K562 (cell line): ENCODE measurements around the gene PLD1. TPM values are rescaled to one million over a fixed set of nuclear protein-coding genes. Genes with fewer than 3 reads are reported as not detected.

Experiments used
- ATAC-seq: fragments of 200-7000 bp; cut with Tn5 transposase; 3 replicates; pipeline ENCODE4 v1.9.1; 2020; ENCODE audit warnings: moderate library complexity
- BruUV-seq: library from RNA; stranded (reverse); fragments of 400-500 nt; replicated peaks from 2 replicates; lab custom pipeline; 2021; lab: Mats Ljungman, UMichigan
- CTCF ChIA-PET: fragments of 300-600 bp; formaldehyde crosslinking; extraction: SDS; loops from one replicate; lab custom pipeline; 2021; ENCODE audit warnings: low intra/inter-chr PET ratio; lab: Yijun Ruan, JAX
- POLR2A ChIA-PET: fragments of 300-600, 350-650 bp; sonication (Branson Sonifier 250); formaldehyde crosslinking; extraction: SDS; loops from one replicate; lab custom pipeline; 2021; ENCODE audit warnings: antibody characterized with exemption, inconsistent platforms; lab: Yijun Ruan, JAX
- DNase-seq, 4 experiments: peaks; one replicate each; pipeline versions ENCODE4 v3.0.0 to v3.0.0-alpha.2; 2011 to 2018; ENCODE audit warnings: low spot score in 3 of 4, mixed read lengths in 3 of 4; ENCODE audit errors: extremely low read depth in 1 of 4
- FAIRE-seq: peaks from 2 replicates; lab custom pipeline; 2011; peaks lifted over from hg19 to GRCh38; lab: Jason Lieb, UNC
- H2AFZ ChIP-seq: 2 replicates; pipeline ENCODE4 v1.6.0; 2011; ENCODE audit warnings: low read depth, low read length, control low read depth, inconsistent platforms
- H3K27ac ChIP-seq: fragments of 200-600 bp; 3 replicates; pipeline ENCODE4 v1.8.0; 2011; ENCODE audit warnings: low read depth, mild to moderate bottlenecking, control low read depth, inconsistent platforms, low read length, moderate library complexity, mixed read lengths; ENCODE audit errors: extremely low read depth
- H3K27me3 ChIP-seq, 2 experiments: fragments of 300-600 bp in 1 of 2; 2 replicates in 1 of 2; 3 replicates in 1 of 2; pipeline versions ENCODE4 v1.6.0 to v1.8.0; 2011; ENCODE audit warnings: inconsistent platforms in 2 of 2, low read length in 2 of 2, mild to moderate bottlenecking in 1 of 2, mixed read lengths in 1 of 2, moderate library complexity in 1 of 2; ENCODE audit not compliant: control insufficient read depth in 2 of 2, insufficient read depth in 2 of 2
- H3K36me3 ChIP-seq: fragments of 300-600 bp; 3 replicates; pipeline ENCODE4 v1.8.0; 2011; ENCODE audit warnings: mild to moderate bottlenecking, low read length, inconsistent platforms; ENCODE audit not compliant: control insufficient read depth, insufficient read depth
- H3K4me1 ChIP-seq, 2 experiments: fragments of 200-600 bp in 1 of 2; replicated peaks in 1 of 2; 2 replicates in 1 of 2; 3 replicates in 1 of 2; pipeline versions ENCODE4 v1.5.1 to v1.8.0; 2011; ENCODE audit warnings: inconsistent platforms in 2 of 2, low read length in 2 of 2, mild to moderate bottlenecking in 1 of 2, mixed read lengths in 1 of 2, moderate library complexity in 1 of 2; ENCODE audit not compliant: control insufficient read depth in 2 of 2, insufficient read depth in 2 of 2
- H3K4me2 ChIP-seq: 2 replicates; pipeline ENCODE4 v1.6.1; 2011; ENCODE audit warnings: low read length, control low read depth, inconsistent platforms, mixed read lengths; ENCODE audit not compliant: insufficient read depth
- H3K4me3 ChIP-seq: fragments of 200-600 bp; sonication (generic), shearing (Covaris generic); 2 replicates; pipeline ENCODE4 v1.5.1; 2016; ENCODE audit warnings: control low read depth, inconsistent platforms
- H3K79me2 ChIP-seq: fragments of 200-600 bp; 3 replicates; pipeline ENCODE4 v1.8.0; 2011; ENCODE audit warnings: low read length, inconsistent platforms; ENCODE audit not compliant: control insufficient read depth, insufficient read depth
- H3K9ac ChIP-seq, 2 experiments: 2 replicates each; pipeline versions ENCODE4 v1.6.0 to v1.6.1; 2011; ENCODE audit warnings: low read depth in 2 of 2, low read length in 2 of 2, control low read depth in 1 of 2, inconsistent platforms in 1 of 2, mild to moderate bottlenecking in 1 of 2, mixed read lengths in 1 of 2; ENCODE audit not compliant: insufficient read depth in 1 of 2
- H3K9me1 ChIP-seq: one replicate; pipeline ENCODE4 v1.6.0; 2011; ENCODE audit warnings: inconsistent platforms, mild to moderate bottlenecking, low read length, moderate library complexity; ENCODE audit not compliant: control insufficient read depth, insufficient read depth
- H3K9me3 ChIP-seq: replicated peaks from 2 replicates; pipeline ENCODE4 v1.5.1; 2011; ENCODE audit warnings: low read depth, low read length, inconsistent platforms; ENCODE audit not compliant: control insufficient read depth, insufficient read depth
- H4K20me1 ChIP-seq: replicated peaks from 2 replicates; pipeline ENCODE4 v1.6.1; 2011; ENCODE audit warnings: low read length, inconsistent platforms, mixed read lengths; ENCODE audit not compliant: control insufficient read depth, insufficient read depth
- FOXA1 ChIP-seq: fragments of 450-650 bp; IDR thresholded peaks from 2 replicates; pipeline ENCODE4 v1.6.1; 2016; ENCODE audit warnings: mild to moderate bottlenecking, borderline replicate concordance
- SAFB2 ChIP-seq: fragments of 200-400 bp; formaldehyde crosslinking; IDR thresholded peaks from 2 replicates; pipeline ENCODE4 v1.6.1; 2018; ENCODE audit warnings: borderline replicate concordance, low read length, low read depth, moderate library complexity; ENCODE audit not compliant: severe bottlenecking
- TSC22D4 ChIP-seq: fragments of 450-650 bp; IDR thresholded peaks from 2 replicates; pipeline ENCODE4 v1.6.1; 2016; ENCODE audit warnings: missing genetic modification characterization, missing biosample characterization, control low read depth
- WGBS: fragments of 100-300 bp; shearing (Covaris generic); methylation state at CpG from one replicate; pipeline ENCODE4 v1.1.6; 2016; ENCODE audit warnings: low coverage, mixed read lengths; ENCODE audit not compliant: insufficient coverage; ENCODE audit errors: missing lambda C conversion rate; 5-methylcytosine and 5-hydroxymethylcytosine counted together
- in situ Hi-C: fragments of 300-500 bp; cut with MboI; formaldehyde crosslinking; loops from 4 replicates; pipeline ENCODE4 v1.15.0; 2018; ENCODE audit warnings: inconsistent platforms, mixed read lengths
- intact Hi-C: fragments of 100-400 bp; cut with micrococcal nuclease; formaldehyde crosslinking; loops from 2 replicates; pipeline ENCODE4 v1.14.2; 2022
- polyA plus RNA-seq, 8 experiments: library from polyadenylated mRNA; depleted of rRNA in 4 of 8; stranded (reverse) in 5 of 8; unstranded in 3 of 8; fragments of >200 nt; fragmentation: Nextera tagmentation in 2 of 8; fragmentation: Illumina TruSeq in 1 of 8; extraction: Ambion mirVana in 2 of 8; extraction: Trizol in 1 of 8; gene quantifications; 2 replicates each; pipeline versions ENCODE4 v1.2.1 to v1.2.3, GENCODE V29; 2011 to 2014; ENCODE audit warnings: inconsistent platforms in 1 of 8, missing spikeins in 1 of 8
- total RNA-seq, 7 experiments: library from RNA; depleted of rRNA in 6 of 7; stranded (reverse); fragments of >200 nt in 6 of 7; fragmentation: Illumina TruSeq in 2 of 7; extraction: Trizol in 2 of 7; gene quantifications; 2 replicates each; pipeline versions ENCODE4 v1.2.1 to v1.2.3, GENCODE V29; 2011 to 2021; ENCODE audit warnings: low replicate concordance in 1 of 7
- TF ChIP-seq, protein P1 (sequence below): sonication (generic); IDR thresholded peaks from 2 replicates; pipeline ENCODE4 v1.6.1; 2016
- TF ChIP-seq, protein P2 (sequence below): fragments of 250-450 bp; sonication (Bioruptor Pico); IDR thresholded peaks from 2 replicates; pipeline ENCODE4 v1.5.0; 2021
- TF ChIP-seq, protein P3 (sequence below), 2 experiments: fragments of 450-650 bp in 1 of 2; IDR thresholded peaks; 2 replicates each; pipeline ENCODE4 v1.6.1; 2011 to 2017; ENCODE audit warnings: low read depth in 2 of 2, antibody characterized with exemption in 1 of 2, borderline replicate concordance in 1 of 2, low read length in 1 of 2, mild to moderate bottlenecking in 1 of 2, mixed read lengths in 1 of 2; ENCODE audit not compliant: control insufficient read depth in 1 of 2

The PLD1 gene
- total and polyA plus RNA-seq, 9 of the 15 experiments (the other 6 are each of a cell fraction or from before 2014, with no cell fraction given) = 8.4 to 26.1 (median 18.6) TPM

DNA sequence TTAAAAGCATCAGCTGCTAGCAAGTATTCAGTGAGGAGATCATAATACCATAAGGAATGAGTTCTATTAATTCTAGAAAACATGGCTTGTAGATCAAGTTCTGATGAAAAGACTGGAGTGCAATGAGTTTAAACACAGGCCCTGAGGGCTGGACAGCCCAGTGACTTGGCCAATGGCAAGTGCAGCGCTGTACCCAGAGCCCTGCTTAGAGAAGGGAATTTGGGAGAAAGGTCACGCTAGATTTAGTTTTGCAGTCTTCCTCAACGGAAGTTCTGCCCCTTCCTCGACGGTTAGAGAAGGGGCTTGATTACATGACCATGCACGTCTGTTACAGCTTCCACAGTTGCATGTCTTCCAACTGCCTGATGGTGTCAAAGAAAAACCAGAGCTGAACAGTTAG, 36.9 kb upstream of the PLD1 start (continued):
- TF ChIP-seq SAFB2 = no peak

DNA sequence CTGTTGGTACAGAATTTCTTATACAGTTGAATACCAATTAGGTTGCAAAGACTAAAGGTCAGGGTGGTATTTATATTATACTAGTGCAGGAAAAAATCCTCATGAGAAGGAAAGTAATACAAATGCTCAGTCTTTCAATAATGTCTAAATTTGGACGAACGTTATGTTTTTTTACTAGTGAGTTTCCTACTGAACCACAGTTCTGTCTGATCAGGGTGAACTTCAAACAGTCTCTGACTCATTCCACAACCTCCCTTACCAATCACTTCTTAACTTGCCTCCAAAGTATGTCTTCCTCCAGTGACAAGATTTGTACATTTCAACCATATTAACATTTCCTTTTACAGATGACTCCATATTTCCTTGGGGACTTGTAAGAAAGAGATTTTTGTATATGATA, 36.3 kb upstream of the PLD1 start:
- in situ Hi-C loops (no loop called here), intact Hi-C loops (no loop called here)
- Histone ChIP-seq H4K20me1 (no peaks in the 10 kb centered on the region), H3K9me3 (no peaks in the 10 kb centered on the region), H3K4me1 (peaks cover 6% of the 10 kb centered on the region in 2 experiments; a peak in 3 of 5 replicates), H3K9ac (no peak overlapping the region), H3K79me2 (no peaks in the 10 kb centered on the region), H3K27ac (no peak overlapping the region), H2AFZ (no peak overlapping the region), H3K4me2 (no peak overlapping the region), H3K4me3 (no peak overlapping the region), H3K9me1 (no peaks in the 10 kb centered on the region), H3K27me3 (no peaks in the 10 kb centered on the region; a peak in 1 of 5 replicates), H3K36me3 (no peaks in the 10 kb centered on the region)
- 11% methylated on average over 2 of the region's 2 CpGs for WGBS
- ATAC-seq (no peak), DNase-seq (no peak), FAIRE-seq (no peak)
- ChIA-PET POLR2A (no interaction called here), CTCF (no interaction called here)
- BruUV-seq = no TSS peak
- TF ChIP-seq, protein P1, sequence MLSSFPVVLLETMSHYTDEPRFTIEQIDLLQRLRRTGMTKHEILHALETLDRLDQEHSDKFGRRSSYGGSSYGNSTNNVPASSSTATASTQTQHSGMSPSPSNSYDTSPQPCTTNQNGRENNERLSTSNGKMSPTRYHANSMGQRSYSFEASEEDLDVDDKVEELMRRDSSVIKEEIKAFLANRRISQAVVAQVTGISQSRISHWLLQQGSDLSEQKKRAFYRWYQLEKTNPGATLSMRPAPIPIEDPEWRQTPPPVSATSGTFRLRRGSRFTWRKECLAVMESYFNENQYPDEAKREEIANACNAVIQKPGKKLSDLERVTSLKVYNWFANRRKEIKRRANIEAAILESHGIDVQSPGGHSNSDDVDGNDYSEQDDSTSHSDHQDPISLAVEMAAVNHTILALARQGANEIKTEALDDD = 0 out of 2 replicates have a peak, but pooled peaks have one; percentile 52
- TF ChIP-seq, protein P2, sequence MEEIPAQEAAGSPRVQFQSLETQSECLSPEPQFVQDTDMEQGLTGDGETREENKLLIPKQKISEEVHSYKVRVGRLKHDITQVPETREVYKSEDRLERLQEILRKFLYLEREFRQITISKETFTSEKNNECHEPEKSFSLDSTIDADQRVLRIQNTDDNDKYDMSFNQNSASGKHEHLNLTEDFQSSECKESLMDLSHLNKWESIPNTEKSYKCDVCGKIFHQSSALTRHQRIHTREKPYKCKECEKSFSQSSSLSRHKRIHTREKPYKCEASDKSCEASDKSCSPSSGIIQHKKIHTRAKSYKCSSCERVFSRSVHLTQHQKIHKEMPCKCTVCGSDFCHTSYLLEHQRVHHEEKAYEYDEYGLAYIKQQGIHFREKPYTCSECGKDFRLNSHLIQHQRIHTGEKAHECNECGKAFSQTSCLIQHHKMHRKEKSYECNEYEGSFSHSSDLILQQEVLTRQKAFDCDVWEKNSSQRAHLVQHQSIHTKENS (CRISPR knock-in tag) = no peak
- no peak for TF ChIP-seq TSC22D4 (tag)
- no peak for TF ChIP-seq FOXA1
- TF ChIP-seq, protein P3, sequence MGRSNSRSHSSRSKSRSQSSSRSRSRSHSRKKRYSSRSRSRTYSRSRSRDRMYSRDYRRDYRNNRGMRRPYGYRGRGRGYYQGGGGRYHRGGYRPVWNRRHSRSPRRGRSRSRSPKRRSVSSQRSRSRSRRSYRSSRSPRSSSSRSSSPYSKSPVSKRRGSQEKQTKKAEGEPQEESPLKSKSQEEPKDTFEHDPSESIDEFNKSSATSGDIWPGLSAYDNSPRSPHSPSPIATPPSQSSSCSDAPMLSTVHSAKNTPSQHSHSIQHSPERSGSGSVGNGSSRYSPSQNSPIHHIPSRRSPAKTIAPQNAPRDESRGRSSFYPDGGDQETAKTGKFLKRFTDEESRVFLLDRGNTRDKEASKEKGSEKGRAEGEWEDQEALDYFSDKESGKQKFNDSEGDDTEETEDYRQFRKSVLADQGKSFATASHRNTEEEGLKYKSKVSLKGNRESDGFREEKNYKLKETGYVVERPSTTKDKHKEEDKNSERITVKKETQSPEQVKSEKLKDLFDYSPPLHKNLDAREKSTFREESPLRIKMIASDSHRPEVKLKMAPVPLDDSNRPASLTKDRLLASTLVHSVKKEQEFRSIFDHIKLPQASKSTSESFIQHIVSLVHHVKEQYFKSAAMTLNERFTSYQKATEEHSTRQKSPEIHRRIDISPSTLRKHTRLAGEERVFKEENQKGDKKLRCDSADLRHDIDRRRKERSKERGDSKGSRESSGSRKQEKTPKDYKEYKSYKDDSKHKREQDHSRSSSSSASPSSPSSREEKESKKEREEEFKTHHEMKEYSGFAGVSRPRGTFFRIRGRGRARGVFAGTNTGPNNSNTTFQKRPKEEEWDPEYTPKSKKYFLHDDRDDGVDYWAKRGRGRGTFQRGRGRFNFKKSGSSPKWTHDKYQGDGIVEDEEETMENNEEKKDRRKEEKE (IDR thresholded peaks at IDR 0.05; ENCODE audit: borderline replicate concordance in 1 of 2, control insufficient read depth in 1 of 2, low read depth in 2 of 2, low read length in 1 of 2) = no peak
